Keratinocyte (primary cell): ENCODE data around the gene BCL2L12. TPM values are rescaled to one million over a fixed set of nuclear protein-coding genes. Genes with fewer than 3 reads are reported as not detected.

Experiments
- DNase-seq: peaks from one replicate; pipeline ENCODE4 v3.0.0-alpha.2; 2011; ENCODE audit warnings: low read depth, missing footprints, low spot score
- FAIRE-seq: peaks from 2 replicates; lab custom pipeline; 2011; peaks lifted over from hg19 to GRCh38; lab: Jason Lieb, UNC
- H2AFZ ChIP-seq: 2 replicates; pipeline ENCODE4 v1.6.0; 2012; ENCODE audit warnings: low read length, control low read depth, inconsistent platforms; ENCODE audit not compliant: control insufficient read depth
- H3K27ac ChIP-seq: 2 replicates; pipeline ENCODE4 v1.5.1; 2011; ENCODE audit warnings: low read length; ENCODE audit not compliant: control insufficient read depth, insufficient read depth
- H3K27me3 ChIP-seq: 3 replicates; pipeline ENCODE4 v1.6.0; 2011; ENCODE audit warnings: low read length; ENCODE audit not compliant: control insufficient read depth, insufficient read depth; ENCODE audit errors: extremely low read depth
- H3K36me3 ChIP-seq, 2 experiments: 2 replicates in 1 of 2; 3 replicates in 1 of 2; pipeline ENCODE4 v1.5.1; 2011; ENCODE audit warnings: low read length in 2 of 2, mild to moderate bottlenecking in 1 of 2; ENCODE audit not compliant: control insufficient read depth in 2 of 2, insufficient read depth in 2 of 2; ENCODE audit errors: extremely low read depth in 1 of 2
- H3K4me1 ChIP-seq: 3 replicates; pipeline ENCODE4 v1.5.1; 2011; ENCODE audit warnings: low read length; ENCODE audit not compliant: control insufficient read depth, insufficient read depth; ENCODE audit errors: extremely low read depth
- H3K4me2 ChIP-seq: 3 replicates; pipeline ENCODE4 v1.6.0; 2011; ENCODE audit warnings: low read depth, low read length; ENCODE audit not compliant: control insufficient read depth, insufficient read depth; ENCODE audit errors: extremely low read depth
- H3K4me3 ChIP-seq, 3 experiments: fragments of 200-600 bp in 1 of 3; sonication (generic) in 1 of 3; 2 replicates in 2 of 3; 3 replicates in 1 of 3; pipeline ENCODE4 v1.5.1; 2011 to 2016; ENCODE audit warnings: low read length in 3 of 3, mild to moderate bottlenecking in 3 of 3, control low read depth in 2 of 3, inconsistent platforms in 1 of 3, low read depth in 1 of 3, mixed read lengths in 1 of 3, mixed run types in 1 of 3, moderate library complexity in 1 of 3; ENCODE audit not compliant: control insufficient read depth in 2 of 3, insufficient read depth in 2 of 3; ENCODE audit errors: extremely low read depth in 1 of 3
- H3K79me2 ChIP-seq: 2 replicates; pipeline ENCODE4 v1.6.0; 2012; ENCODE audit warnings: low read length; ENCODE audit not compliant: control insufficient read depth, insufficient read depth
- H3K9ac ChIP-seq: 3 replicates; pipeline ENCODE4 v1.6.0; 2011; ENCODE audit warnings: low read length; ENCODE audit not compliant: control insufficient read depth, insufficient read depth; ENCODE audit errors: extremely low read depth
- H3K9me1 ChIP-seq: 3 replicates; pipeline ENCODE4 v1.6.0; 2011; ENCODE audit warnings: low read length; ENCODE audit not compliant: control insufficient read depth, insufficient read depth; ENCODE audit errors: extremely low read depth
- H3K9me3 ChIP-seq: 2 replicates; pipeline ENCODE4 v1.5.1; 2012; ENCODE audit warnings: low read depth, low read length; ENCODE audit not compliant: control insufficient read depth
- H4K20me1 ChIP-seq: 3 replicates; pipeline ENCODE4 v1.6.0; 2011; ENCODE audit warnings: low read length; ENCODE audit not compliant: control insufficient read depth, insufficient read depth; ENCODE audit errors: extremely low read depth
- CTCF ChIP-seq, 3 experiments: IDR thresholded peaks in 1 of 3; conservative IDR thresholded peaks in 1 of 3; optimal IDR thresholded peaks in 1 of 3; 2 replicates in 2 of 3; 3 replicates in 1 of 3; pipeline versions ENCODE3 to v1.5.1; 2011; ENCODE audit warnings: low read length in 3 of 3, mild to moderate bottlenecking in 3 of 3, moderate library complexity in 2 of 3, control low read depth in 1 of 3, inconsistent platforms in 1 of 3; ENCODE audit not compliant: insufficient read depth in 2 of 3; ENCODE audit errors: extremely low read depth in 1 of 3
- EZH2 ChIP-seq: IDR thresholded peaks from one replicate; pipeline ENCODE4 v1.6.1; 2012; ENCODE audit warnings: inconsistent platforms, mild to moderate bottlenecking, low read length, moderate library complexity
- dilution Hi-C: fragments of 300-500 bp; cut with MboI; formaldehyde crosslinking; loops from one replicate; pipeline ENCODE4 v1.7.0; 2020; ENCODE audit warnings: low sequenced_read_pairs; ENCODE audit not compliant: extremely low pct_ligation_motif_present
- polyA plus RNA-seq, 5 experiments: library from polyadenylated mRNA; depleted of rRNA in 3 of 5; stranded (reverse) in 3 of 5; stranded (forward) in 1 of 5; unstranded in 1 of 5; fragments of >200 nt; gene quantifications; 1 replicate in 1 of 5; 2 replicates in 3 of 5; 3 replicates in 1 of 5; pipeline versions ENCODE4 v1.2.1 to v1.2.3, GENCODE V29; 2011 to 2012; ENCODE audit warnings: missing spikeins in 2 of 5, low read depth in 1 of 5, low replicate concordance in 1 of 5

Gene BCL2L12
- polyA plus RNA-seq, 1 donor (not counting 4 experiments of a cell fraction or from before 2014, with no cell fraction given): 14.8 TPM

DNA sequence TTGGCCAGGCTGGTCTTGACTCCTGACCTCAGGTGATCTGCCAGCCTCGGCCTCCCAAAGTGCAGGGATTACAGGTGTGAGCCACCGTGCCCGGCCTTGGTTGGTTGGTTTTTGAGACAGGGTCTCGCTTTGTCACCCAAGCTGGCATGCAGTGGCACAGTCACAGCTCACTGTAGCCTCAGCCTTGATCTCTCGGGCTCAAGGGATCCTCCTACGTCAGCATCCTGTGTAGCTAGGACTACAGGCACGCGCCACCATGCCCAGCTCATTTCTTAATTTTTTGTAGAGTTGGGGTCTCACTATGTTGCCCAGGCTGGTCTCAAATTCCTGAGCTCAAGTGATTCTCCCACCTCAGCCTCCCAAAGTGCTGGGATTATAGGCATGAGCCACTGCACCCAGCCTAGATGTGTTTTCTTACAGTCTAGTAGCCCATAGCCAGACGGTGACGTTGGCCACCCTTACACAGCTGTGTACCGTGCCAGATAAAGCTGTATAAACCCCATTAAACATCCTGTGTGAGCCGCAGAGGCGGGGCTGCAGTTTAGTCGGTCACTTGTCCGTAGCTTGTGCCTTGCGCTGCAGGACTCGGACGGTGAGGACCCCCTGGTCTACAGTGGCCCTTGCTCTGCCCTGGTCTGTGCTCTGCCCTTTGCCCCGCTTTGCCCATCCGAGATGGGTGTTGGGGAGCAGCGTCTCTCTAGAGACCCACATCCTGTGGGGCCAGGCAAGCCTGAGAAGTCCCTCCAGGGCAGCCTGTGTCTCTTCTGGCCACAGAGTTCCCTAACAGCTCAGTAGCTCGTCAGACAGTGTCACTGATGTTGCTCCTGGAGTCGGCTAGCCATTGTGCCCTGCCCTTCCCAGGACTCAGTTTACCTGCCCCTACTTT, 9.9 kb upstream of the BCL2L12 start:
- H3K9me3 ChIP-seq: no peaks in the 10 kb centered on the region
- H3K79me2 ChIP-seq: peaks cover 17% of the 10 kb centered on the region
- no peak overlapping the region for H3K9ac ChIP-seq
- H3K36me3 ChIP-seq: peaks cover 48 to 51% of the 10 kb centered on the region in 2 experiments
- H3K9me1 ChIP-seq: no peaks in the 10 kb centered on the region
- H4K20me1 ChIP-seq: peaks cover 5% of the 10 kb centered on the region
- no peak overlapping the region for H3K27ac ChIP-seq
- H3K4me3 ChIP-seq: no peak overlapping the region
- dilution Hi-C loops: no loop called here
- H3K4me2 ChIP-seq: no peak overlapping the region
- no peak overlapping the region for H2AFZ ChIP-seq
- no peak for DNase-seq
- H3K27me3 ChIP-seq: no peaks in the 10 kb centered on the region
- FAIRE-seq: no peak
- no peak for TF ChIP-seq CTCF (optimal IDR thresholded peaks at IDR 0.05 in 1 of 3, IDR thresholded peaks at IDR 0.05 in 1 of 3, conservative IDR thresholded peaks at IDR 0.05 in 1 of 3; ENCODE audit: extremely low read depth in 1 of 3, insufficient read depth in 2 of 3, low read length in 3 of 3)
- no peak for TF ChIP-seq EZH2
- no peaks in the 10 kb centered on the region for H3K4me1 ChIP-seq

DNA sequence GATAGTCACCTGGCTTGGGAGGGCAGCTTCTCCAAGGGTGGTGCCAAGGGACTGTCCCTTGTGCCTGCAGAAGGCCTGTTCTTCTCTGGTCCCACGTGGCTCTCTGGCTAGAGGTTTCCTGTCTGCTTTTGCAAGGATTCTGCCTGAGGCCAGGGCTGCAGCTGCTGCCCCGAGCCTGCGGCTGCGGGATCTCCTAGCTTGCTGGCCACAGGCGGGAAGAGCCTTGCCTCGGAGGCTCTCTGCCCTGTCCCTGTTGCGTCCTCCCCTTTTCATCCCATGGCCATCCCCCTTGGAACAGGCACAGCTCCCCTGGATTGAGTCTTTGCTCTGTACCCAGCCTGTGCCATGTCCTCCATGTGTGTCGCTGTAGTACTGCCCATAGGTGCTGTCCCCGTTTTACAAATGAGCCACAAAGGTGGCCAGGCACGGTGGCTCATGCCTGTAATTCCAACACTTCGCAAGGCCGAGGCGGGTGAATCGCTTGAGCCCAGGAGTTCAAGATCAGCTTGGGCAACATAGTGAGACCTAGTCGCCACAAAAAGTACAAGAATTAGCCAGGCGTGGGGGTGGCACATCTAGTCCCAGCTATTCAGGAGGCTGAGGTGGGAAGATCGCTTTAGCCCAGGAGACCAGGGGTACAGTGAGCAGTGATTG, 9.2 kb upstream of the BCL2L12 start:
- FAIRE-seq: no peak

More for the DNA sequence above, 9.2 kb upstream of the BCL2L12 start:
- Histone ChIP-seq H3K79me2 (peaks cover 14% of the 10 kb centered on the region), H3K4me3 (no peak overlapping the region), H3K27me3 (no peaks in the 10 kb centered on the region), H3K36me3 (peaks cover 48 to 54% of the 10 kb centered on the region in 2 experiments), H2AFZ (no peak overlapping the region), H3K9me1 (no peaks in the 10 kb centered on the region), H3K4me2 (no peak overlapping the region), H3K9ac (no peak overlapping the region), H3K27ac (no peak overlapping the region), H3K9me3 (no peaks in the 10 kb centered on the region), H3K4me1 (no peaks in the 10 kb centered on the region), H4K20me1 (peaks cover 5% of the 10 kb centered on the region)
- TF ChIP-seq CTCF (optimal IDR thresholded peaks at IDR 0.05 in 1 of 3, IDR thresholded peaks at IDR 0.05 in 1 of 3, conservative IDR thresholded peaks at IDR 0.05 in 1 of 3; ENCODE audit: extremely low read depth in 1 of 3, insufficient read depth in 2 of 3, low read length in 3 of 3): no peak
- TF ChIP-seq EZH2: no peak
- dilution Hi-C loops: no loop called here
- no peak for DNase-seq
